ENCODE data around the gene TERB1. TPM values are rescaled to one million over a fixed set of nuclear protein-coding genes. Genes with fewer than 3 reads are reported as not detected.

The TERB1 gene
- total RNA-seq, 4 donors from 2014 or later, result not detected

DNA sequence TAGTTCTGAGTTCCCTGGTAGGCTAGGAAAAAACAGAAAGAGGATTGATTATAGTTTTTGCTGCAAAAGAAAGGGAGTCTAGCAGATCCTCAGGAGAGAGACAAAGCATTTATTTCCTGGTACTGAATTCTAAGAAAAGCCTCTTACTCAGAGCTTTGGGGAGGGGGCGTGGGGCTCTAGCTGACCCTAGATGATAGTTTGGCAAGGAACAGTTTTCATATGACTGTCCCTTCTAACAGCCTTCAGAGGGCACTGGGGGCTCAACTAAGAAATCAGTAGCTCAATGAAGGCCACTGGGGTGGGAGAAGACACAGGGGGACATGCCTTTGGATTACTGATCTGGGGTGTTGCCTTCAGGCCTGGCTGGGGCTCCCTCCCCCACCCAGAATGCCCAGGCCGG lies 46.8 kb upstream of the TERB1 start:
- no peak for TF ChIP-seq POLR2AphosphoS5 (IDR thresholded peaks at IDR 0.05)
- no peak for TF ChIP-seq POLR2A (IDR thresholded peaks at IDR 0.05)
- no peak for TF ChIP-seq EP300 (IDR thresholded peaks at IDR 0.05)
- TF ChIP-seq, protein P1, sequence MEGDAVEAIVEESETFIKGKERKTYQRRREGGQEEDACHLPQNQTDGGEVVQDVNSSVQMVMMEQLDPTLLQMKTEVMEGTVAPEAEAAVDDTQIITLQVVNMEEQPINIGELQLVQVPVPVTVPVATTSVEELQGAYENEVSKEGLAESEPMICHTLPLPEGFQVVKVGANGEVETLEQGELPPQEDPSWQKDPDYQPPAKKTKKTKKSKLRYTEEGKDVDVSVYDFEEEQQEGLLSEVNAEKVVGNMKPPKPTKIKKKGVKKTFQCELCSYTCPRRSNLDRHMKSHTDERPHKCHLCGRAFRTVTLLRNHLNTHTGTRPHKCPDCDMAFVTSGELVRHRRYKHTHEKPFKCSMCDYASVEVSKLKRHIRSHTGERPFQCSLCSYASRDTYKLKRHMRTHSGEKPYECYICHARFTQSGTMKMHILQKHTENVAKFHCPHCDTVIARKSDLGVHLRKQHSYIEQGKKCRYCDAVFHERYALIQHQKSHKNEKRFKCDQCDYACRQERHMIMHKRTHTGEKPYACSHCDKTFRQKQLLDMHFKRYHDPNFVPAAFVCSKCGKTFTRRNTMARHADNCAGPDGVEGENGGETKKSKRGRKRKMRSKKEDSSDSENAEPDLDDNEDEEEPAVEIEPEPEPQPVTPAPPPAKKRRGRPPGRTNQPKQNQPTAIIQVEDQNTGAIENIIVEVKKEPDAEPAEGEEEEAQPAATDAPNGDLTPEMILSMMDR (IDR thresholded peaks at IDR 0.05), result no peak
- H3K4me3 ChIP-seq, result no peak overlapping the region
- no peak for DNase-seq (ENCODE audit: low spot score in 2 of 2)
- peaks cover 14% of the 10 kb centered on the region for H3K4me1 ChIP-seq
- 82% methylated on average over 2 of the region's 2 CpGs for WGBS
- H3K27me3 ChIP-seq, result peaks cover 36% of the 10 kb centered on the region
- no peaks in the 10 kb centered on the region for H3K36me3 ChIP-seq
- no peaks in the 10 kb centered on the region for H3K9me3 ChIP-seq
- H3K27ac ChIP-seq, result no peak overlapping the region

DNA sequence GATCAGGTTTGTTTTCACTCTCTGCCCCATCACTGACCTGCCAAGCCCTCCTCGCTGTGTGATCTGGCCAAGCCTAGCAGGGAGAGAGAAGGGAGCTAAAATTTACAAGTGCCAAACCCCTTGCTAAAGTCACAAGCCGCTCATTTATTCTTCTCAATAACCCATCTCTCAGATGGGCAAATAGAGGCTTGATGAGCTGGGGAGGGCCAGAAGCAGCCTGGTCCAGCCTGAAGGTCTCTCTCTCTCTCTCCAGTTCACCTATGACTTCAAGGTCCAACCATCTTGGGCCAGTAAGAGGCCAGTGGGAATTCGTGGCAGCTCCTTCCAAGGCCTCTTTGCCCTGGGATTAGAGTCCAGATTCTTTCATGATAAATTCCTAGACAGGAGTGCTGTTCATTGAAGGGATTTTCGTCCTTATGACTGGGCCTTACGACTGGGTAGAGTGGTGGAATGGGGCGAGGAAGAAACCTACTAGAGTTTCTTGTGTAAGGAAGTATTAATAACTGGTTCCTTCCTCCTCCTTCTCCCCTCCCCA lies 46.2 kb upstream of the TERB1 start:
- Histone ChIP-seq H3K27me3 (peaks cover 36% of the 10 kb centered on the region), H3K4me1 (peaks cover 14% of the 10 kb centered on the region), H3K27ac (no peak overlapping the region), H3K4me3 (no peak overlapping the region), H3K9me3 (no peaks in the 10 kb centered on the region), H3K36me3 (no peaks in the 10 kb centered on the region)
- DNase-seq (ENCODE audit: low spot score in 2 of 2), result no peak
- WGBS, result 85% methylated on average over 6 of the region's 6 CpGs
- TF ChIP-seq, protein P1 (IDR thresholded peaks at IDR 0.05), result no peak
- TF ChIP-seq POLR2AphosphoS5 (IDR thresholded peaks at IDR 0.05), result no peak
- no peak for TF ChIP-seq EP300 (IDR thresholded peaks at IDR 0.05)
- no peak for TF ChIP-seq POLR2A (IDR thresholded peaks at IDR 0.05)

DNA sequence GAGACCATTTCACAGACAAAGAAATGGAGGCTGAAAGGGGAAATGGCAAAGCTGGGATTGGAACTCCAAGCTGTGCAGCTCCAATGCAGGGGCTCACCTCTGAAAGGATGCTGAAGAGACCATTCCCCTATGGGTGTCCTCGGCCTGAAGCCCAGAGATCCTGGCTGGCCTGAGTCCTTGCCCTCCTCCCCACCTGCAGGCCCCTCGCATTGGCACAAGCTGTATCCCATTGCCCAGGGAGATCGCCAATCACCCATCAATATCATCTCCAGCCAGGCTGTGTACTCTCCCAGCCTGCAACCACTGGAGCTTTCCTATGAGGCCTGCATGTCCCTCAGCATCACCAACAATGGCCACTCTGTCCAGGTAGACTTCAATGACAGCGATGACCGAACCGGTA lies 45.4 kb upstream of the TERB1 start:
- no peak overlapping the region for H3K4me3 ChIP-seq
- no peaks in the 10 kb centered on the region for H3K9me3 ChIP-seq
- TF ChIP-seq, protein P1 (IDR thresholded peaks at IDR 0.05), result no peak
- TF ChIP-seq POLR2A (IDR thresholded peaks at IDR 0.05) (no peak), EP300 (IDR thresholded peaks at IDR 0.05) (no peak), POLR2AphosphoS5 (IDR thresholded peaks at IDR 0.05) (no peak)
- no peak for DNase-seq (ENCODE audit: low spot score in 2 of 2)
- 100% methylated on average over 2 of the region's 6 CpGs for WGBS
- H3K4me1 ChIP-seq, result peaks cover 14% of the 10 kb centered on the region
- H3K27ac ChIP-seq, result no peak overlapping the region
- no peaks in the 10 kb centered on the region for H3K36me3 ChIP-seq
- peaks cover 36% of the 10 kb centered on the region for H3K27me3 ChIP-seq

DNA sequence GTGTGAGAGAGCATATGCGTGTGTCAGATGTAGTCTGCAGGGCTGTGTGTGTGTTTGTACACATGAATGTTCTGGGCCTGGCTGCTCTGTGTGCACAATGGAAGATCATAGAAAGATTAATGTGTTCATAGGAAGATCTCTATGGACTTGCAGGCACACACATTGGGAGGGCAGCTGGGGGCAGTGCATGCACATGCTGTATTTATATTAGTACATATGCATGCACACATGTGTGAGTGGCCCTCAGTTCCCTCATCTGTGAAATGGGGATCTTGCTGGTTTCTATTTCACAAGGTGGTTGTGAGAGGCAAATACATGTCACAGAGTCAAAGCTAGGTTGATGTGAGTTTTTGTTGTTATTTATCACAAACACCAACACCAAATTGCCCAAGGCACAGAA lies 44.9 kb upstream of the TERB1 start:
- H3K27me3 ChIP-seq, result peaks cover 36% of the 10 kb centered on the region
- no peak for DNase-seq (ENCODE audit: low spot score in 2 of 2)
- H3K27ac ChIP-seq, result no peak overlapping the region
- WGBS, result 94% methylated on average over 1 of the region's 1 CpG
- no peak overlapping the region for H3K4me3 ChIP-seq
- H3K4me1 ChIP-seq, result peaks cover 14% of the 10 kb centered on the region
- no peaks in the 10 kb centered on the region for H3K9me3 ChIP-seq
- H3K36me3 ChIP-seq, result no peaks in the 10 kb centered on the region
- TF ChIP-seq POLR2AphosphoS5 (IDR thresholded peaks at IDR 0.05), result no peak
- no peak for TF ChIP-seq POLR2A (IDR thresholded peaks at IDR 0.05)
- TF ChIP-seq, protein P1 (IDR thresholded peaks at IDR 0.05), result no peak
- TF ChIP-seq EP300 (IDR thresholded peaks at IDR 0.05), result no peak

DNA sequence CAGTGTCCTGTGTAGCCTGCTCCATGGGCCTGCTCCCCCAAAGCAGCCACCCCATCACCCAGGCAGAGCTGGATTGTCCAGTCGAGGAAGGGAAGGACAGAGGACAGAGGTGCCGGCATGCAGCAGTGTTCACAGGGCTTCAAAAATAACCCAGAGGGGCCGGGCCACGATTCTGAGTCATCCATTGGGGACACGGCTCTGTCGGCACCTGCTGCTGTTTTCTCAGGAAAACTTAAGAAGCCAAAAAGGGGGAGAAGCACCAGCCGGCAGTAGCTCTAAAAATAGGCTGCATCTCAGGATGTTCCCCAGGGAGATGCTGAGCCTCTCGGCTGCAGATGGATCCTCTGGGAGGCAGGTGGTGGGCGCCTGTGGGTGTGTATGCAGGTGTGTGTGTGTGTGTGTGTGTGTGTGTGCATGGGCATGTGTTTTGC lies 44.4 kb upstream of the TERB1 start:
- H3K27ac ChIP-seq, result no peak overlapping the region
- no peak for TF ChIP-seq POLR2AphosphoS5 (IDR thresholded peaks at IDR 0.05)
- TF ChIP-seq, protein P1 (IDR thresholded peaks at IDR 0.05), result no peak
- TF ChIP-seq EP300 (IDR thresholded peaks at IDR 0.05), result no peak
- TF ChIP-seq POLR2A (IDR thresholded peaks at IDR 0.05), result no peak
- H3K27me3 ChIP-seq, result peaks cover 36% of the 10 kb centered on the region
- DNase-seq (ENCODE audit: low spot score in 2 of 2), result peak in 1 of 2 donors; percentile 63
- H3K36me3 ChIP-seq, result no peaks in the 10 kb centered on the region
- H3K4me1 ChIP-seq, result peaks cover 14% of the 10 kb centered on the region
- no peak overlapping the region for H3K4me3 ChIP-seq
- 61% methylated on average over 9 of the region's 9 CpGs for WGBS
- H3K9me3 ChIP-seq, result no peaks in the 10 kb centered on the region
